Iris pigment epithelial cell (primary cell): ENCODE results near the gene RIPK1.
"Not testable (repeated sequence)": the region's sequence is repeated elsewhere in the genome, so short reads cannot be mapped to it uniquely, and the experiment has no call there.

Experiments used
- DNase-seq: peaks from one replicate; pipeline ENCODE4 v3.0.0-alpha.2; 2011; ENCODE audit warnings: low read depth

RIPK1 gene

DNA sequence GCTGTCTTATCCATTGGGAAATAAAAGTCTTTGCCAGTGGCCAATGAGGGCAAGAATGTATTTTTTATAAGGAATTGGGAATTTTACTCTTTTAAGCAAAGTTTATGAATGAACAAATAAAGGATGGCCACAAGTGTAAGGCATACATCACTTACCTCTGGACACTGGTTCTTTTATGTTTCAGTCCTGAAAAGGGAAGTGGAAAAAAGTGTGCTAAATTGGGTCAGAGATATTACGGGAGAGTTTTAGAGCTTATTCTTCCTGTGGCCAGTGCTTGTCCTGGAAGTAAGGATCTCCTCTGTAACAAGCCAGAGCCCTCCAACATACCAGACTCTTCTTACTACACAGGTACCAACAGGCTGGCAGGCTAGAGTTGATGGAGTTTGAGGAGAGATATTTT, 22.5 kb upstream of the RIPK1 start:
- no peak for DNase-seq

DNA sequence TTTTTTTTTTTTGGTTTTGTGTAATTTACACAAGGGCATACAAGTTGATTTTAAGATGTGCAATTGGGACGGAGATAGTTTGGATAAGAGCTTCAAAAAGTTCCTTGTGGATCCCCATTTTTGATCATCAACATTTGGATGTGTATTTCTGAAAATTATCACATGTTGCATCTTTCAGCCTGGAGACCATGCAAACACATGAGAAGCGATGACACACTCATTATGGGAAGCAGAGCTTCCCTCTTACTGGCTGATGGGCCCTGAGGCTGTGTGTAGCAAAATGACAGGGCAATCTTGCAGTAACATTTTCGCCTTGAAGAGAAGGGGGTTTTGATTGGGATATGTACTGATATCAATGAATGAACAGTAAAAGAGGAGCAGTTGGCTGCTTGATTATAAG, 22.0 kb upstream of the RIPK1 start:
- DNase-seq, result no peak

DNA sequence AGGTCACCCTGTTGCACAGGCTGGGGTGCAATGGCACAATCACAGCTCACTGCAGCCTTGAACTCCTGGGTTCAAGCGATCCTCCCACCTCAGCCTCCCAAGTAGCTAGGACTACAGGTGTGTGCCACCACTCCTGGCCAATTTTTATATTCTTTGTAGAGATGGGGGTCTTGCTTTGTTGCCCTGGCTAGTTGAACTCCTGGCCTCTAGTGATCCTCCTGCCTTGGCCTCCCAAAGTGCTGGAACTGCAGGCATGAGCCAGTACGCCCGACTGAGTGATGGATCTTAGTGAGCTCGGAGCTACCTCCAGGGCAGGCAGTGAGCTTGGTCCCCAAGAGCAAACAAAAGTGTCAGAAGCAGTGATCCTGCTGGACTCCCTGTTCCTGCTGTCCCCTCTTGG, 20.3 kb upstream of the RIPK1 start:
- DNase-seq, result not testable (repeated sequence)

DNA sequence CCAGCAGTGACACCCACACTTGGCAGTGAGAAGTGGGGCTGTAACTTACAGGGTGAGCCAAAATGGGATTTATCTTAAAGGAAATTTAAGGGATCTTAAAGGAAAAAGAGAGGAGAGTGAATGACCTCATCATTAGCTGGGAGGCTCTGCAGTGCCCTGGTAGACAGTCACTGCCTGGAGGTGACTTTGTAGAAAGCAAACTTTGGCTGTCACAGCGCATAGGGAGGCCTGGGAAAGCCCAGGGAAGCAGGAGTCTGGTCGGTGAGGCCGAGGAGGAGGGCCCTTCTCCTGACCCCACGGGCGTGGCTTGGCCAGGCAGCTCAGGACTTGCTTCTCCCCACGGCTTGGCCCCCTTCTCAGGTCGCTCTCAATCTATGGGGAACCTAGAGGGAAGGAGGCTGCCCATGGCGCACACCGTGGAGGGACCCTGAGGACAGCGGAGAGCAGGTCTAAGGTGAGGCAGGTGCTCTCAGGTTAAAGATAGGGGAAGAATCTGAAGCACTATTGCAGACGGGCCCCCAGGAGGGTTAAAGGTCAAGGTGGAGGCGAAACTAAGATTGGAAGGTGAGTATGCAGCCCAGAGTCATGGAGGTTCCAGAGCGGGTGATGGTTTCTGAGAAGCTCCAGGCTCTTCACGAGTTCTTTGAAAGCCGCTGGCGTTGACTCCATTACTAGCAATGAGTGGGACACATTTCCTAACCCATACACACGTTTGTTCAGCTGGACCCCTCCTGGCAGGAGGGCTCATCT, 15.6 kb upstream of the RIPK1 start:
- no peak for DNase-seq

DNA sequence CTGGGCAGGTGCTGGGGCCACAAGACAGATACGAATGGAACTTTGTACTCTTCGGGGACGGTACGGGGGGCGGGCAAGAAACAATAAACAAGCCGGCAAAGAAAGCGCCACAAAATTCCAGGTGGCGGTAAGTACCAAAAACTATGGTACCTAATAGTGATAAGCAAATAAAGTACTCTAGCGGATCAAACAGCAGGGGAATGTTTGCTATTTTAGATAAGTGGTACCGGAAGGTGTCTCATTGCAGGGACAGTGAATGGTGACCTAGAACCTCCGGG, 15.1 kb upstream of the RIPK1 start:
- DNase-seq, result no peak

DNA sequence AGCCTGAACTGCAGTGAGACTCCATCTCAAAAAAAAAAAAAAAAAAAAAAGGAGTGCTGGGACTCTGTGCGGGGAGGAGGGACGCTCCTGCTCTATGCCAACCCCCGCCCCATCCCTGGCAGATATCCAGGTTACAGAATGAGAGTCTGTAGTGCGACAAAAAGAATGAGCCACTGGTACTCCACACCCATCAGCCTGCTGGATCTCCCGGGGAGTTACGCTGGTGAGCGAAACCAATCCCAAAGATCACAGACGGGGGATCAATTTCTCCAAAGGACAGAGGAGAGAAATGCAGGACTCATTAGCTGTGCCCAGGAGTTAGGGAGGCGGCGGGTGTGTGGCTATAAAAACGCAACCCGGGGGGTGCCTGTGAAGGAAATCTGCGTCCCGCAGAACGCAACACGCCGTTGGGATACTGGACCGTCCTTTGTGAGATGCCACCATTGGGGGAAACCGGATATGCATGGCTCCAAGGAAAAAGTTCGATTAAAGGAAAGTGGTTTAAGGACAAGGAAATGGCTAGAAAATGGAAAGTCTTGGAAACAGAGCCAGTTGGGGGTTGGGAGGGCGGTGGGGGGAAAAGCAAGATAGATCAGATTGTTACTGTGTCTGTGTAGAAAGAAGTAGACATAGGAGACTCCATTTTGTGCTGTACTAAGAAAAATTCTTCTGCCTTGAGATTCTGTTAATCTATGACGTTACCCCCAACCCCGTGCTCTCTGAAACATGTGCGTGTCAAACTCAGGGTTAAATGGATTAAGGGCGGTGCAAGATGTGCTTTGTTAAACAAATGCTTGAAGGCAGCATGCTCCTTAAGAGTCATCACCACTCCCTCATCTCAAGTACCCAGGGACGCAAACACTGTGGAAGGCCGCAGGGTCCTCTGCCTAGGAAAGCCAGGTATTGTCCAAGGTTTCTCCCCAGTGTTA, 13.8 kb upstream of the RIPK1 start:
- not testable (repeated sequence) for DNase-seq

DNA sequence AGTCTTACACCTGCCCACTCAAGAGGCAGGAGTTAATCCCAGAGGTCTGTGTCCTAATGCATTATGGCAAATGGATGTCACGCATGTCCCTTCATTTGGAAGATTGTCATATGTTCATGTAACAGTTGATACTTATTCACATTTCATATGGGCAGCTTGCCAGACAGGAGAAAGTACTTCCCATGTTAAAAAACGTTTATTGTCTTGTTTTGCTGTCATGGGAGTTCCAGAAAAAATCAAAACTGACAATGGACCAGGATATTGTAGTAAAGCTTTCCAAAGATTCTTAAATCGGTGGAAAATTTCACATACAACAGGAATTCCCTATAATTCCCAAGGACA, 13.2 kb upstream of the RIPK1 start:
- not testable (repeated sequence) for DNase-seq

DNA sequence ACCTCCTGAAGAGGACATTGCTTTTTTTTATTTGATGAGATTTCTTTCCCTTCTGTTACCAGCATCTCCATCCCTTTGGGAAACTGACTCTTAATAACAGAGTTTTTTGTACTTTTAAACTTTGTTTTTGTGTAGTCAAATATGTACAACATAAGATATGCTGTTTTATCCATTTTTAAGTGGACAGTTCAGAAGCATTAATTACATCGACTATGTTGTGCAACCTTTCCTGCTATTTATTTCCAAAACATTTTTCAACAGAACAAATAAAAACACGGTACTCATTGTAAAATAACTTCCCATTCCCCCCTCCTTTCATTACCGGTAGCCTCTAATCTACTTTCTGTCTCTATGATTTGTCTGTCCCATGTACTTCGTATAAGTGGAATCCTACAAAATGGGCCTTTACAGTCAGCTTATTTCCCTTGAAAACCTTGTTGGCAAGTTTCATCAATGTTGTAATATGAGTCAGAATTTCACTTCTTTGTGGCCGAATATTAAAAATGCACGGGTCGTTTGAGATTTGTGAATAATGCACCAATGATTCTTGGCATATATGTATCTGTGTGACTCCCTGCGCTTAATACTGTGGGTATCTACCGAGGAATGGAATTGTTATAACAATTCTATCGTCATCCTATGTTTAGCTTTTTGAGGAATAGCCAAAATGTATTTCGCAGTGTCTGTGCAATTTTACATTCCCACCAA, 11.1 kb upstream of the RIPK1 start:
- DNase-seq, result no peak

DNA sequence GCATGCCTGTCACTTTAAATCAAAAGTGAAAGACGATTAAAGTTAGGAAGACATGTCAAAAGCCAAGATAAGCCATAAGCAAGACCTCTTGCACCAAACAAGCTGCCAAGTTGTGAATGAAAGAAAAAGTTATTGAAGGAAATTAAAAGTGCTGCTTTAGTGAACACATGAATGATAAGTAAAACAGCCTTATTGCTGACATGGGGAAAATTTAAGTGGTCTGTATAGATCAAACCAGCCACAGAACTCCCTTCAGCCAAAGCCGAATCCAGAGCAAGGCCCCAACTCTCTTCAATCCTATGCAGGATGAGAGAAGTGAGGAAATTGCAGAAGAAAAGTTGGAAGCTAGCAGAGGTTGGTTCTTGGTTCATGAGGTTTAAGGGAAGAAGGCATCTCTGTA, 9.3 kb upstream of the RIPK1 start:
- no peak for DNase-seq

DNA sequence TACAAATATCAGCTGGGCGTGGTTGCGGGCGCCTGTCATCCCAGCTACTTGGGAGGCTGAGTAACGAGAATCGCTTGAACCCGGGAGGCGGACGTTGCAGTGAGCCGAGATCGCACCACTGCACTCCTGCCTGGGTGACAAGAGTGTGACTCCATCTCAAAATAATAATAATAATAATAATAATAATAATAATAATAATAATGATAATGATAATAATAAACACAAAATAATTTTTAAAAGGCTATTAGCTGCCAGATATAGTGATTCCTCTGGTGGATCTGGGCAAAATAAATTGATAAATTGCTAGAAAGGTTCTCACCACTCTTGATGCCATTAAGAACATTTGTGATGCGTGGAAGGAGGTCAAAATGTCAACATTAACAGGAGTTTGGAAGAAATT, 8.2 kb upstream of the RIPK1 start:
- DNase-seq, result not testable (repeated sequence)

DNA sequence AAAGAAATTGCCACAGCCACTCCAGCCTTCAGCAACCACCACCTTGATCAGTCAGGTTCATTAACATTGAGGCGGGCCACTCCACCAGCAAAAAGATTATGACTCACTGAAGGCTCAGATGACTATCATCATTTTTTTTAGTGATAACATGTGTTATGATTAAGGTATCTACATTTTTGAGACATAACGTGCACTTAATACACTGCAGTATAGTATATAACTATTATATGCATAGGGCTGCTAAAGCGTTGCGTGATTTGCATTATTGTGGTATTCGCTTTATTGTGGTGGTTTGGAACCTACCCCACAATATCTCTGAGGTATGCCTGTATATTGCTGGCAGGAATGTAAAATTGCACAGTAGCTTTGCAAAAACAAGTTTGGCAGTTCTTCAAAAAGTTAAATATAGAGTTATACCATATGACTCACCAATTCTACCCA, 6.8 kb upstream of the RIPK1 start:
- peak; percentile 83 for DNase-seq

DNA sequence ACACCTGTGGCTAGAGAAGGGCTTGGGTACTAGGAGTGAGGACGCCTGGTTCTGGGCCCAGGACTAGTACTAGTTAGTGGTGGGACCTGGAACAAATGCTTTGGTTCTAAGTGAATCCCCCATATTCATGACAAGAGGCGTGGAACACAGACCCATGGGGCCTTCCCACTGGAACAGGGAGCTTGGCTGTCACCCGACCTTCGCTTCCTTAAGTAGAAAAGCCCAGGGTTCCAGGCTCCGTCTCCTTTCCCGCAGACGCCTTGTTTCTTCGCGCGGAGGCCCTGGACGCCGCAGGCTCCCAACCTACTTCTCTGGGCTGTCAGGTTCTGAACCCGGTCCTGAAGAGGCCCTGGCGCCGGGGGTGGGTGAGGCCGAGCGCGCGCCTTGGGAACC, 5.0 kb upstream of the RIPK1 start:
- not testable (repeated sequence) for DNase-seq

DNA sequence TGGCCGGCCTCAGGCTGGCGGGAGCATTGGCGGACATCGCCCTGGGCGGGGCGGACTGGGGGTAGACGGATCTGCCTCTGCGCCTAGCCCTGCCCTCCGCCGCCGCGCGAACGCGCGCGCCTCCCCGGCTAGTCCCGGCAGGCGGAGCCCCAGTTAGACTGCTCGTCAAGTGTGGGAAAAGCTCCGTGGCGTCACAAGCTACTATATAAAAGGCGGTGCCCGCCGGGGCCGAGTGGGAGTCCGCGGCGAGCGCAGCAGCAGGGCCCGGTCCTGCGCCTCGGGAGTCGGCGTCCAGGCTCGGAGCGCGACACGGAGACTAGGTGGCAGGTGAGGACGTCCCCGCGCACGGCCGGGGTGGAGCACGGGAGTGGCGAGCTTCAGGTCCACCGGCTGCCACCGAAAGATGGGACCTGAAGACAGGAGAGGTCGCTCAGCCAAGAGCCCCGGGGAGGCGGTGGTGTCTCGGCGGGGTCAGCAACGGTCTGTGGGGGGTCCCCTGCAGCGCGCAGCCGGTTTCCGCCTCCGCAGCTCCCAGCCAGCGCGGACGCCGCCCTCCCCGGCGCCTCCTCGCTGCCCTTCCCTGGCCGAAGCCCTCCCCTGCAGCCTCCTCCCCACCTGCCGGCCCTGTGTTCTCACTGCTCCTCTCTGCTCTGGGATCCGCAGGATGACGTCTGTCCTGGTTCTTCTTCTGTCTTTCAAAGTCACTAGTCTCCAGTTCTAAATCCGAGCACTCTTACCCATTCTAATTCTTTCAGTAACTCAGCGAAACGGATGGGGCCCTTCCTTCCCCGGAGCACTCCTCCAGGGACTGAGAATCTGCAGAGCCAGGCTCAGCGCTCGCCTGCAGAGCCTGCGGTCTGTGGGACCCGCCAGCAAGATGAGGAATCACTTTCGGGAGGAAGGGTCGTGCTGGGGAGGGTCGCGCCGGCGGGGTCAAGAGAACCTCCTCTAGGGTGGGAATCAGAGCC, 4.3 kb upstream of the RIPK1 start:
- DNase-seq, result peak; percentile 84

DNA sequence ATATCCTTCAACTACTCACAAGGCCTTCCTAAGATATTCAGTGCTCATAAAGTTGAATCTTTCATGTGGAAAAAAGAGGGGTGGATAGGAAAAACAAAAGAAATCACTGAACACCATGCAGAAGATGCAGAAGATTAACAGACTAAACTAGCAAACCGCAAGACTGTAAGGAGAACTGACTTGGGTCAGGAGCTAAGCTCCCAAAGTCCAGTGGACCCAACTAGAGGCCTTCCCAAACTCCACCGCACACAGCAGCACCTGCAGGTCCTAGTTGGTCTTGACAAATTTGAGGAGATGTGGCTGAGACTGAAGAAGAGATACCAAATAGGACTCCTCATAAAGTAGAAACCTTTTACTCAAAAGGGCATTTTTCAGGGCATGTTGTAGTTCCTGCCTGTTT, 3.3 kb downstream of the RIPK1 start:
- no peak for DNase-seq

DNA sequence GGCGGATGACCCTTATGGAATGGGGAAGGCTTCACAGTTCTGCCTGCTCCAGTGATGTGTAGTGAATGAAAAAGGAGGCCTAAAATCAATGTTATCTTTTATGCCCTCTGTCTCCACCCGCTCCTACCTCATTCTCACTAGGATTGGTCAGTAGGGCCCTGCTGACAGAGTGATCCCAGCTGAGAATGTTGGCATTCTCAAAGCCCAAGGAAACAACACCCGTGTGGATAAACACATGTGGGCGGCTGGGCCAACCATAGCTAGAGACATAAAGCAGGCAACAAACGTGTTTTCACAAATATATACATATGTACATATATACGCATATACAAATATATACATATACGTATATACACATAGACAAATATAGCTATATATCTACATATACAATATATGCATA, 4.5 kb downstream of the RIPK1 start:
- DNase-seq, result no peak

DNA sequence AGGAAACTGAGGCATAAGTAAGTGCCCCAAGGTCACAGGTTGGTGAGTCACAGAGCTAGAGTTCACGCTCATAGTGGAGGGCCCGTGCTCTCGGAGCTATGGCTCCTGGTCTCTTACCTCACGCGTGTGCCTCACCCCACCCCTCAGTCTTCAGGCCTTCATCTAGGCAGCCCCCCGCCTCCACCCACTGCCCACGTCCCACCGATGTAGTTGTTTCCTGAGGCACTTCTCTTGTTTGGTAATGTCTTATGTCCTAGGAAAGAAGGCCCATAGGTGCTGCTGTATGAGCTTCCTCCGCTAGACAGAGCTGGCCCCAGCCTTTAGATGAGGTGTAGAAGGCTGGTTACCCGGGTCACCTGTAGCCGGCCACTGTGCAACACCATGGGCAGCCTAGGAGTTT, 5.1 kb downstream of the RIPK1 start:
- no peak for DNase-seq

DNA sequence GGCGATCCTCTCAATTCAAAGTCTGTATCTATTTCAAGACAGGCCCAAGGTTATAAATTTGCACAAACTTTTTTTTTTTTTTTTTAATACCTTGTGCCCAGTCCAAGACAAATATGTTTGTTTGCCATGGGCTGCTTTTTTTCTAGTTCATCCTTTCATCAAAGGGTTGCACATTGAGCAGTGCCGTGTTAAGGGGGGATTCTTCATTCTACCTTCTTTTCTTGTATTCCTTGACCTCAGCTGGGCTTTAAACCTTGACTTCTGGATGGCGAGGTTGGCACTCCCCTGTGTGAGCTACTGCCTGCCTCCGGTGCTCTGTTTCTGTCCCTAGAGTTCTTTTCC, 7.4 kb downstream of the RIPK1 start:
- DNase-seq, result no peak

DNA sequence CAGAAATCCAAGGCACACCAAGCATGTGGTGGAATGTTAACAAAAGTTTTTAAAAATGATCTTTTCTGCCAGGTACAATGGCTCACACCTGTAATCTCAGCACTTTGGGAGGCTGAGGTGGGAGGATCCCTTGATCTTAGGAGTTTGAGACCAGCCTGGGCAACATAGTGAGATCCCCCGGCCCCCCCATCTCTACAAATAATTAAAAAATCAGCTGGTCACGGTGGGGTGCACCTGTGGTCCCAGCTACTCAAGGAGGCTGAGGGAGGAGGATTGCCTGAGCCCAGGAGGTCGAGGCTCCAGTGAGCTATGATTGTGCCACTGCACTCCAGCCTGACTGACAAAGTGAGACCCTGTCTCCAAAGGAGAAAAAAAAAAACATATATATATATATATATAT, 8.0 kb downstream of the RIPK1 start:
- no peak for DNase-seq

DNA sequence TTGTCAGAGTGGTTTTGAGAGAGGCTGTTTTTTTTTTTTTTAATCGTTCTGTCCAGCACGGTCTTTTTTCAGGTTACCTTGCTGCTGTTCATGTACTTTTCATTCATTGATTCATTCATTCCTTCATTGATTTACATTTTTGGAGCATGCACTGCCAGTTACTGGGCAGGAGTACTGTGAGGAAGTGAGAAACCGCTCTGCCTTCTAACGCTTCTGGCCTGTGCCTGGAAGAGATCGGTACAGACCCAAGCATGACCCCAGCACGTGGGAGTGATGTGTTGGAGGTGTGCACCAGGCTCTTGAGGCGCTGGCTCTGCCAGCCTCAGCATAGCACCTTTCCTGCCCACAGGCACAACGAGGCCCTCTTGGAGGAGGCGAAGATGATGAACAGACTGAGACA, 9.1 kb downstream of the RIPK1 start:
- no peak for DNase-seq

DNA sequence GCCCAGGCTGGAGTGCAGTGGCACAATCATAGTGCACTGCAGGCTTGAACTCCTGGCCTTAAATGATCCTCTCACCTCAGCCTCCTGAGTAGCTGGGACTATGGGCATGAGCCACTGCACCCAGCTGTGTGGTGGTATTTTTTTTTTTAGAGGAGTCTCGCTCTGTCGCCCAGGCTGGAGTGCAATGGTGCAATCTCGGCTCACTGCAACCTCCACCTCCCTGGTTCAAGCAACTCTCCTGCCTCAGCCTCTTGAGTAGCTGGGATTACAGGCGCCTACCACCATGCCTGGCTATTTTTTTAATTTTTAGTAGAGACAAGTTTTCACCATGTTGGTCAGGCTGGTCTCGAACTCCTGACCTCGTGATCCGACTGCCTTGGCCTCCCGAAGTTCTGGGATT, 10.7 kb downstream of the RIPK1 start:
- DNase-seq, result not testable (repeated sequence)

DNA sequence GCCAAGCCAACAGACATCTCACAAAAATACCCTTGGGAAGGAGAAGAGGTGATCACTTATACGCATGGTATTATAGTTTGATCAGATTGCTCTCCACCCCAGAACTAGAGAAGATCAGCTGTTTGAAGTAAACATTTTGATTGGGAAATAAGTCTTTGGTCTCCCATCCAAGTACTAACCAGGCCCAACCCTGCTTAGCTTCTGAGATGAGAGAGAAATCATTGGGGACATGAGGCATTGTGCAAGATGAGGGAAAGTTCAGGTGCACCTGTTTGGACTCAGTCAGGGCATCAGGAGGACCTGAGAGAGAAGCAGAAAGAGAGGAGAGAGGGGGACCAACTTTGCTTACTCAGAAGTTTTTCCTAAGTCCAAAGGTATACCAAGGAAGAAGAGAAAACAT, 11.4 kb downstream of the RIPK1 start:
- DNase-seq, result no peak

DNA sequence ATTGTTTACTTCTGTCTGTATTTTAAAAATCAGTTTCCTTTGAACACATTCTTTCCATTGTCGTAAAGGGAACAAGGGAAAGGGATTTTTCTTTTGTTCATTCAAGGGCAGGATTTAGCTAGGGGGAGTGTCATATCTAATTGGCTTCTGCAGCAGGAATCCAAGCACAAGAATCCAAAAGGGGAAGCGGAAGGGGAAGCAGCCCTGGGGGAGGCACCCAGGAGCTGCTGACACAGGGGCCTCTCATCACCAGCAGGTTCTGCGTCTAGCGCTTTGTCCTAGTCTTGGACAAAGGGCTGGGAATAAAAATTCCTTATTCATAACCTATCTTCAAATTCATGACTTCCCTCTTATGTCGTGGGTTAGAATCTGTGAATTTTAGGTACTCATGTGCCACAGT, 13.7 kb downstream of the RIPK1 start:
- no peak for DNase-seq
